H9 (cell line): Measurements from ENCODE around the gene ATP8A1. TPM values are rescaled to one million over a fixed set of nuclear protein-coding genes. Genes with fewer than 3 reads are reported as not detected.

Experiments
- DNase-seq: peaks from one replicate; pipeline ENCODE4 v3.0.0-alpha.2; 2017
- H2AFZ ChIP-seq: one replicate; pipeline ENCODE4 v1.6.1; 2013; ENCODE audit warnings: mild to moderate bottlenecking, low read length, control low read depth, moderate library complexity
- H2AK5ac ChIP-seq: 2 replicates; pipeline ENCODE4 v1.6.1; 2013; ENCODE audit warnings: low read length, control low read depth, mixed read lengths; ENCODE audit not compliant: insufficient read length
- H2BK120ac ChIP-seq: one replicate; pipeline ENCODE4 v1.6.1; 2013; ENCODE audit warnings: low read depth, mild to moderate bottlenecking, low read length, control low read depth, inconsistent platforms; ENCODE audit not compliant: poor library complexity, severe bottlenecking
- H2BK12ac ChIP-seq: 2 replicates; pipeline ENCODE4 v1.6.1; 2013; ENCODE audit warnings: low read length, control low read depth, mixed read lengths, low read depth; ENCODE audit not compliant: insufficient read length
- H2BK15ac ChIP-seq: 2 replicates; pipeline ENCODE4 v1.6.1; 2013; ENCODE audit warnings: low read depth, low read length, control low read depth
- H2BK20ac ChIP-seq: one replicate; pipeline ENCODE4 v1.6.1; 2013; ENCODE audit warnings: low read depth, mild to moderate bottlenecking, low read length, control low read depth, inconsistent platforms; ENCODE audit not compliant: poor library complexity, severe bottlenecking
- H2BK5ac ChIP-seq: 2 replicates; pipeline ENCODE4 v1.6.1; 2013; ENCODE audit warnings: low read length, control low read depth, mixed read lengths; ENCODE audit not compliant: insufficient read length
- H3K14ac ChIP-seq: 2 replicates; pipeline ENCODE4 v1.6.1; 2013; ENCODE audit warnings: low read length, control low read depth; ENCODE audit not compliant: insufficient read depth
- H3K18ac ChIP-seq: 2 replicates; pipeline ENCODE4 v1.6.1; 2013; ENCODE audit warnings: low read depth, mild to moderate bottlenecking, mixed read lengths, low read length, control low read depth; ENCODE audit not compliant: insufficient read length
- H3K23ac ChIP-seq: 2 replicates; pipeline ENCODE4 v1.6.1; 2013; ENCODE audit warnings: low read length, control low read depth, mixed read lengths, low read depth; ENCODE audit not compliant: insufficient read length
- H3K23me2 ChIP-seq: 2 replicates; pipeline ENCODE4 v1.6.1; 2013; ENCODE audit warnings: low read depth, mild to moderate bottlenecking, mixed read lengths, low read length, control low read depth; ENCODE audit not compliant: insufficient read length, poor library complexity, severe bottlenecking
- H3K27ac ChIP-seq: 2 replicates; pipeline ENCODE4 v1.5.1; 2013; ENCODE audit warnings: low read length, control low read depth, mixed read lengths, low read depth; ENCODE audit not compliant: insufficient read length
- H3K27me3 ChIP-seq: 2 replicates; pipeline ENCODE4 v1.6.1; 2013; ENCODE audit warnings: low read length, control low read depth, inconsistent platforms; ENCODE audit not compliant: insufficient read depth
- H3K4ac ChIP-seq: 2 replicates; pipeline ENCODE4 v1.6.1; 2013; ENCODE audit warnings: low read depth, mild to moderate bottlenecking, control low read depth, inconsistent platforms, low read length, moderate library complexity
- H3K4me1 ChIP-seq: 2 replicates; pipeline ENCODE4 v1.6.1; 2013; ENCODE audit warnings: low read length, control low read depth, inconsistent platforms; ENCODE audit not compliant: insufficient read depth
- H3K4me2 ChIP-seq: 2 replicates; pipeline ENCODE4 v1.6.1; 2013; ENCODE audit warnings: low read length, control low read depth, mixed read lengths; ENCODE audit not compliant: insufficient read length, insufficient read depth
- H3K56ac ChIP-seq: 2 replicates; pipeline ENCODE4 v1.6.1; 2013; ENCODE audit warnings: low read depth, mild to moderate bottlenecking, mixed read lengths, low read length, control low read depth; ENCODE audit not compliant: insufficient read length
- H3K79me1 ChIP-seq: 2 replicates; pipeline ENCODE4 v1.6.1; 2013; ENCODE audit warnings: low read depth, mild to moderate bottlenecking, moderate library complexity, low read length, control low read depth, inconsistent platforms; ENCODE audit not compliant: insufficient read depth, poor library complexity, severe bottlenecking
- H3K79me2 ChIP-seq: 2 replicates; pipeline ENCODE4 v1.6.1; 2013; ENCODE audit warnings: low read length, control low read depth, inconsistent platforms; ENCODE audit not compliant: insufficient read depth
- H3K9ac ChIP-seq: 2 replicates; pipeline ENCODE4 v1.6.1; 2013; ENCODE audit warnings: low read length, control low read depth, mixed read lengths; ENCODE audit not compliant: insufficient read length; ENCODE audit errors: extremely low read depth
- H3K9me3 ChIP-seq: one replicate; pipeline ENCODE4 v1.6.1; 2013; ENCODE audit warnings: low read depth, low read length, inconsistent platforms; ENCODE audit not compliant: control insufficient read depth
- H3T11ph ChIP-seq: one replicate; pipeline ENCODE4 v1.6.1; 2013; ENCODE audit warnings: mild to moderate bottlenecking, low read length, control low read depth, inconsistent platforms
- H4K20me1 ChIP-seq: one replicate; pipeline ENCODE4 v1.6.1; 2013; ENCODE audit not compliant: control insufficient read depth, insufficient read length, insufficient read depth
- H4K5ac ChIP-seq: 2 replicates; pipeline ENCODE4 v1.6.1; 2013; ENCODE audit warnings: low read depth, mild to moderate bottlenecking, mixed read lengths, low read length, control low read depth; ENCODE audit not compliant: insufficient read length
- H4K8ac ChIP-seq: replicated peaks from 2 replicates; pipeline ENCODE4 v1.6.1; 2013; ENCODE audit warnings: low read length, control low read depth, mixed read lengths, low read depth; ENCODE audit not compliant: insufficient read length
- H4K91ac ChIP-seq: 2 replicates; pipeline ENCODE4 v1.6.1; 2013; ENCODE audit warnings: low read depth, mild to moderate bottlenecking, moderate library complexity, mixed read lengths, low read length, control low read depth; ENCODE audit not compliant: insufficient read length
- H3K27ac Mint-ChIP-seq, 3 experiments: 2 replicates in 2 of 3; 3 replicates in 1 of 3; pipeline ENCODE4 v1.8.0; 2020 to 2021; ENCODE audit warnings: mixed read lengths in 3 of 3, mild to moderate bottlenecking in 1 of 3, moderate library complexity in 1 of 3
- H3K27me3 Mint-ChIP-seq: 2 replicates; pipeline ENCODE4 v1.8.0; 2021; ENCODE audit warnings: low read depth, mild to moderate bottlenecking, moderate library complexity, mixed read lengths
- H3K36me3 Mint-ChIP-seq, 3 experiments: 2 replicates in 2 of 3; 3 replicates in 1 of 3; pipeline ENCODE4 v1.8.0; 2020 to 2021; ENCODE audit warnings: low read depth in 3 of 3, mixed read lengths in 3 of 3; ENCODE audit not compliant: insufficient read depth in 1 of 3
- H3K4me1 Mint-ChIP-seq, 2 experiments: 2 replicates each; pipeline ENCODE4 v1.8.0; 2020; ENCODE audit warnings: mixed read lengths in 2 of 2
- H3K4me3 Mint-ChIP-seq, 2 experiments: 2 replicates in 1 of 2; 3 replicates in 1 of 2; pipeline ENCODE4 v1.8.0; 2020 to 2021; ENCODE audit warnings: mild to moderate bottlenecking in 2 of 2, mixed read lengths in 2 of 2, moderate library complexity in 1 of 2
- H3K9me3 Mint-ChIP-seq, 2 experiments: 2 replicates in 1 of 2; 3 replicates in 1 of 2; pipeline ENCODE4 v1.8.0; 2020; ENCODE audit warnings: mild to moderate bottlenecking in 2 of 2, mixed read lengths in 2 of 2, moderate library complexity in 1 of 2
- WGBS: extraction: QIAGEN DNeasy Blood & Tissue Kit; methylation state at CpG from one replicate; pipeline ENCODE4 v1.1.7; 2013; ENCODE audit warnings: missing lambda C conversion rate, low lambda C conversion rate, mixed read lengths; ENCODE audit not compliant: insufficient read length; ENCODE audit errors: extremely low coverage; 5-methylcytosine and 5-hydroxymethylcytosine counted together
- total RNA-seq: library from RNA; stranded (reverse); gene quantifications from 2 replicates; pipeline ENCODE4 v1.2.1, GENCODE V29; 2021
- TF ChIP-seq, protein P1 (sequence below): fragments of 200-600 bp; sonication (generic); conservative IDR thresholded peaks from 3 replicates; pipeline ENCODE4 v1.8.0; 2021; ENCODE audit warnings: antibody characterized with exemption, mild to moderate bottlenecking

The ATP8A1 gene
- total RNA-seq, 1 experiment from 2014 or later, result 5.1 TPM

DNA sequence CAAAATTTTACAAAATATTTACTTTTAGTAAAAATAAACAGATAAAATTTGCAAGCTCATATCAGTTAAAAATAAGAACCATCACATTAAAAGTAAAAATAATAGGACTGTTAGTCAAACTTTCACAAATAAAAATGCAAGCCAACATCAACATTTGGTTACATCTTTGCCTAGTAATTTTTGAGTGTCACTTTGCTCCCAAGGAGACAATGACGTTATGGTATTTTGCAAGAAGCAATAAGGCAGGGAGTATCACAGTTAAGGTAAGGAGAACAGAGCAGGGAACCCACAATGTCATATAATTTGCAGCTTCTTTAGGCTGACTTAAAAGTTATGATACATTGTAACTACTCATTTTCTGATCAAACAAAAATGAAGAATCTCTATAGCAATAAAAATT, 98.7 kb downstream of the ATP8A1 start:
- H3K27ac ChIP-seq, result no peak overlapping the region
- Mint-ChIP-seq H3K36me3 (peaks cover 8 to 21% (median 20%) of the 10 kb centered on the region in 3 experiments; a peak in 6 of 7 replicates), H3K4me1 (no peaks in the 10 kb centered on the region; a peak in 1 of 4 replicates), H3K27ac (no peak overlapping the region), H3K4me3 (no peak overlapping the region), H3K27me3 (no peaks in the 10 kb centered on the region), H3K9me3 (peaks cover 0 to 2% of the 10 kb centered on the region in 2 experiments; a peak in 2 of 5 replicates)
- H2BK5ac ChIP-seq, result no peak overlapping the region
- no peaks in the 10 kb centered on the region for H3K9me3 ChIP-seq
- H2BK15ac ChIP-seq, result no peak overlapping the region
- no peak overlapping the region for H2AK5ac ChIP-seq
- no peak overlapping the region for H3K14ac ChIP-seq
- no peaks in the 10 kb centered on the region for H3K4me1 ChIP-seq
- H3K23me2 ChIP-seq, result no peaks in the 10 kb centered on the region
- TF ChIP-seq, protein P1, sequence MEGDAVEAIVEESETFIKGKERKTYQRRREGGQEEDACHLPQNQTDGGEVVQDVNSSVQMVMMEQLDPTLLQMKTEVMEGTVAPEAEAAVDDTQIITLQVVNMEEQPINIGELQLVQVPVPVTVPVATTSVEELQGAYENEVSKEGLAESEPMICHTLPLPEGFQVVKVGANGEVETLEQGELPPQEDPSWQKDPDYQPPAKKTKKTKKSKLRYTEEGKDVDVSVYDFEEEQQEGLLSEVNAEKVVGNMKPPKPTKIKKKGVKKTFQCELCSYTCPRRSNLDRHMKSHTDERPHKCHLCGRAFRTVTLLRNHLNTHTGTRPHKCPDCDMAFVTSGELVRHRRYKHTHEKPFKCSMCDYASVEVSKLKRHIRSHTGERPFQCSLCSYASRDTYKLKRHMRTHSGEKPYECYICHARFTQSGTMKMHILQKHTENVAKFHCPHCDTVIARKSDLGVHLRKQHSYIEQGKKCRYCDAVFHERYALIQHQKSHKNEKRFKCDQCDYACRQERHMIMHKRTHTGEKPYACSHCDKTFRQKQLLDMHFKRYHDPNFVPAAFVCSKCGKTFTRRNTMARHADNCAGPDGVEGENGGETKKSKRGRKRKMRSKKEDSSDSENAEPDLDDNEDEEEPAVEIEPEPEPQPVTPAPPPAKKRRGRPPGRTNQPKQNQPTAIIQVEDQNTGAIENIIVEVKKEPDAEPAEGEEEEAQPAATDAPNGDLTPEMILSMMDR, result no peak
- no peak overlapping the region for H3K9ac ChIP-seq
- H2BK120ac ChIP-seq, result no peak overlapping the region
- no peak overlapping the region for H3K56ac ChIP-seq
- H4K91ac ChIP-seq, result no peak overlapping the region
- no peak overlapping the region for H2BK20ac ChIP-seq
- no peaks in the 10 kb centered on the region for H3K79me2 ChIP-seq
- H3K27me3 ChIP-seq, result no peaks in the 10 kb centered on the region
- no peak overlapping the region for H2BK12ac ChIP-seq
- H3K79me1 ChIP-seq, result no peaks in the 10 kb centered on the region
- DNase-seq, result no peak
- H3K23ac ChIP-seq, result no peak overlapping the region
- no peak overlapping the region for H4K8ac ChIP-seq
- no peak overlapping the region for H3K4me2 ChIP-seq
- H3T11ph ChIP-seq, result no peak overlapping the region
- H3K4ac ChIP-seq, result no peak overlapping the region
- no CpG with 5 or more reads among the region's 1 CpG for WGBS
- no peaks in the 10 kb centered on the region for H4K20me1 ChIP-seq
- no peak overlapping the region for H3K18ac ChIP-seq
- H4K5ac ChIP-seq, result no peak overlapping the region
- no peak overlapping the region for H2AFZ ChIP-seq
